Measurements from ENCODE around the gene CAPN5.

Gene CAPN5

GRCh38 chr11:77151804-77152509 is 85.2 kb downstream of the CAPN5 start:
- DNase-seq (ENCODE audit: low read depth): no peak

GRCh38 chr11:77152846-77153245 is 86.1 kb downstream of the CAPN5 start:
- DNase-seq (ENCODE audit: low read depth): peak; percentile 38

- DNase-seq (ENCODE audit: low read depth): no peak
Measured at GRCh38 chr11:77153276-77154185, 86.8 kb downstream of the CAPN5 start.

GRCh38 chr11:77154381-77155081 is 87.8 kb downstream of the CAPN5 start:
- no peak for DNase-seq (ENCODE audit: low read depth)

GRCh38 chr11:77155082-77155475 is 88.3 kb downstream of the CAPN5 start:
- no peak for DNase-seq (ENCODE audit: low read depth)

GRCh38 chr11:77155556-77156130 is 88.9 kb downstream of the CAPN5 start:
- no peak for DNase-seq (ENCODE audit: low read depth)

- DNase-seq (ENCODE audit: low read depth): no peak
Measured at GRCh38 chr11:77156396-77157195, 89.8 kb downstream of the CAPN5 start.

GRCh38 chr11:77158041-77158695 is 91.4 kb downstream of the CAPN5 start:
- DNase-seq (ENCODE audit: low read depth): no peak

- no peak for DNase-seq (ENCODE audit: low read depth)
Measured at GRCh38 chr11:77159219-77159936, 92.6 kb downstream of the CAPN5 start.

- no peak for DNase-seq (ENCODE audit: low read depth)
Measured at GRCh38 chr11:77159937-77160495, 93.2 kb downstream of the CAPN5 start.

GRCh38 chr11:77163271-77163670 is 96.5 kb downstream of the CAPN5 start:
- no peak for DNase-seq (ENCODE audit: low read depth)

- DNase-seq (ENCODE audit: low read depth): no peak
Measured at GRCh38 chr11:77165066-77165465, 98.3 kb downstream of the CAPN5 start.

- DNase-seq (ENCODE audit: low read depth): no peak
Measured at GRCh38 chr11:77166021-77166420, 99.2 kb downstream of the CAPN5 start.

GRCh38 chr11:77167111-77167626 is 100.4 kb downstream of the CAPN5 start:
- no peak for DNase-seq (ENCODE audit: low read depth)

- no peak for DNase-seq (ENCODE audit: low read depth)
Measured at GRCh38 chr11:77167791-77168190, 101.0 kb downstream of the CAPN5 start.

GRCh38 chr11:77170107-77170506 is 103.3 kb downstream of the CAPN5 start:
- no peak for DNase-seq (ENCODE audit: low read depth)

- DNase-seq (ENCODE audit: low read depth): no peak
Measured at GRCh38 chr11:77171254-77171653, 104.5 kb downstream of the CAPN5 start.

- DNase-seq (ENCODE audit: low read depth): no peak
Measured at GRCh38 chr11:77171885-77172665, 105.3 kb downstream of the CAPN5 start.

- peak; percentile 4 for DNase-seq (ENCODE audit: low read depth)
Measured at GRCh38 chr11:77172666-77172982, 105.9 kb downstream of the CAPN5 start.

All from EH (cell line).